HAP-1 (cell line): Measurements from ENCODE around the gene HCAR3.
"Not testable (repeated sequence)": the region's sequence is repeated elsewhere in the genome, so short reads cannot be mapped to it uniquely, and the experiment has no call there.

Experiments used
- DNase-seq, 2 experiments: peaks; one replicate each; pipeline ENCODE4 v3.0.0-alpha.2; 2016 to 2020; ENCODE audit warnings: low spot score in 2 of 2
- H3K27me3 ChIP-seq: fragments of 250-450 bp; sonication (Bioruptor Pico); 2 replicates; pipeline ENCODE4 v1.5.1; 2020; ENCODE audit warnings: low read depth, mild to moderate bottlenecking, moderate library complexity
- H3K36me3 ChIP-seq: fragments of 250-450 bp; sonication (Bioruptor Pico); replicated peaks from 2 replicates; pipeline ENCODE4 v1.5.1; 2020; ENCODE audit warnings: mild to moderate bottlenecking
- H3K4me1 ChIP-seq: fragments of 250-450 bp; sonication (Bioruptor Pico); 2 replicates; pipeline ENCODE4 v1.5.1; 2020; ENCODE audit warnings: mild to moderate bottlenecking
- H3K4me3 ChIP-seq: fragments of 250-450 bp; sonication (Bioruptor Pico); 2 replicates; pipeline ENCODE4 v1.5.1; 2020; ENCODE audit warnings: mild to moderate bottlenecking, moderate library complexity
- H3K9me3 ChIP-seq: fragments of 250-450 bp; sonication (Bioruptor Pico); 2 replicates; pipeline ENCODE4 v1.5.1; 2020; ENCODE audit warnings: mild to moderate bottlenecking, moderate library complexity
- in situ Hi-C: fragments of 300-500 bp; cut with MboI; formaldehyde crosslinking; loops from 3 replicates; pipeline ENCODE4 v1.14.3; 2020; ENCODE audit warnings: low sequenced_read_pairs, inconsistent platforms, mixed read lengths

The HCAR3 gene

GRCh38 chr12:122716658-122717057 is at the start of gene HCAR3:
HCAR3 (minus strand) TSS chr12:122716811; CDS start chr12:122716737, 74 bp downstream.
- in situ Hi-C loops, H3K4me3 ChIP-seq, H3K36me3 ChIP-seq, H3K4me1 ChIP-seq, H3K9me3 ChIP-seq, DNase-seq, H3K27me3 ChIP-seq: not testable (repeated sequence)

- in situ Hi-C loops, result loop anchor here (25.0 kb wide), 1 partner anchor 245 kb away; the partner anchor contains the start of gene ZCCHC8
- H3K9me3 ChIP-seq, result no peaks in the 10 kb centered on the region
- DNase-seq, result no peak
- H3K4me1 ChIP-seq, result peaks cover 11% of the 10 kb centered on the region
- no peak overlapping the region for H3K4me3 ChIP-seq
- H3K36me3 ChIP-seq, result peaks cover 84% of the 10 kb centered on the region
- H3K27me3 ChIP-seq, result no peaks in the 10 kb centered on the region
Observed at GRCh38 chr12:122757568-122757967, 41.0 kb upstream of the HCAR3 start.

- H3K27me3 ChIP-seq, result no peaks in the 10 kb centered on the region
- no peak overlapping the region for H3K4me3 ChIP-seq
- in situ Hi-C loops, result loop anchor here (25.0 kb wide), 1 partner anchor 242 kb away; the partner anchor contains the start of gene ZCCHC8
- DNase-seq, result no peak
- no peaks in the 10 kb centered on the region for H3K9me3 ChIP-seq
- H3K4me1 ChIP-seq, result peaks cover 26% of the 10 kb centered on the region
- peaks cover 61% of the 10 kb centered on the region for H3K36me3 ChIP-seq
Observed at GRCh38 chr12:122754790-122755189, 38.2 kb upstream of the HCAR3 start.

GRCh38 chr12:122753319-122753650 is 36.7 kb upstream of the HCAR3 start:
- H3K36me3 ChIP-seq, result peaks cover 46% of the 10 kb centered on the region
- in situ Hi-C loops, result loop anchor here (25.0 kb wide), 1 partner anchor 241 kb away; the partner anchor contains the start of gene ZCCHC8
- H3K9me3 ChIP-seq, result no peaks in the 10 kb centered on the region
- DNase-seq, result no peak
- no peaks in the 10 kb centered on the region for H3K27me3 ChIP-seq
- peaks cover 41% of the 10 kb centered on the region for H3K4me1 ChIP-seq
- peak overlapping the region; percentile 97 for H3K4me3 ChIP-seq

GRCh38 chr12:122752464-122753318 is 36.1 kb upstream of the HCAR3 start, which contains the start of gene DENR:
DENR (plus strand) TSS chr12:122752824; CDS start chr12:122753702, 878 bp downstream.
- no peaks in the 10 kb centered on the region for H3K27me3 ChIP-seq
- H3K4me3 ChIP-seq, result peak within 1 kb of the TSS; percentile 97
- peaks cover 40% of the 10 kb centered on the region for H3K36me3 ChIP-seq
- in situ Hi-C loops, result loop anchor here (25.0 kb wide), 1 partner anchor 240 kb away; the partner anchor contains the start of gene ZCCHC8
- peaks cover 41% of the 10 kb centered on the region for H3K4me1 ChIP-seq
- peak; percentile 96 to 99 for DNase-seq
- H3K9me3 ChIP-seq, result no peaks in the 10 kb centered on the region

GRCh38 chr12:122750781-122751515 is 34.3 kb upstream of the HCAR3 start:
- H3K9me3 ChIP-seq, H3K27me3 ChIP-seq: not testable (repeated sequence)
- peak; percentile 44 to 70 for DNase-seq
- in situ Hi-C loops, result loop anchor here (25.0 kb wide), 1 partner anchor 239 kb away; the partner anchor contains the start of gene ZCCHC8
- H3K36me3 ChIP-seq, result peaks cover 22% of the 10 kb centered on the region
- H3K4me1 ChIP-seq, result peaks cover 41% of the 10 kb centered on the region
- peak overlapping the region; percentile 4; the same call in 1 of the 2 replicates for H3K4me3 ChIP-seq

- DNase-seq, result peak; percentile 52 to 83
- Histone ChIP-seq H3K4me1 (peaks cover 41% of the 10 kb centered on the region), H3K9me3 (no peaks in the 10 kb centered on the region), H3K27me3 (no peaks in the 10 kb centered on the region), H3K4me3 (no peak overlapping the region), H3K36me3 (peaks cover 10% of the 10 kb centered on the region)
- in situ Hi-C loops, result loop anchor here (25.0 kb wide), 1 partner anchor 237 kb away; the partner anchor contains the start of gene ZCCHC8
Observed at GRCh38 chr12:122749569-122750332, 33.1 kb upstream of the HCAR3 start.

- DNase-seq, result no peak
- Histone ChIP-seq H3K36me3 (no peaks in the 10 kb centered on the region), H3K4me3 (no peak overlapping the region), H3K9me3 (no peaks in the 10 kb centered on the region), H3K27me3 (no peaks in the 10 kb centered on the region), H3K4me1 (peaks cover 33% of the 10 kb centered on the region)
- in situ Hi-C loops, result no loop called here
Observed at GRCh38 chr12:122747224-122748135, 30.9 kb upstream of the HCAR3 start.

- Histone ChIP-seq H3K4me3 (no peak overlapping the region), H3K27me3 (no peaks in the 10 kb centered on the region), H3K36me3 (no peaks in the 10 kb centered on the region), H3K4me1 (peaks cover 7% of the 10 kb centered on the region), H3K9me3 (no peaks in the 10 kb centered on the region)
- in situ Hi-C loops, result no loop called here
- DNase-seq, result no peak
Observed at GRCh38 chr12:122743895-122744525, 27.4 kb upstream of the HCAR3 start.

- H3K4me3 ChIP-seq, result no peak overlapping the region
- in situ Hi-C loops, result no loop called here
- DNase-seq, result no peak
- peaks cover 6% of the 10 kb centered on the region for H3K4me1 ChIP-seq
- H3K9me3 ChIP-seq, result no peaks in the 10 kb centered on the region
- H3K36me3 ChIP-seq, result no peaks in the 10 kb centered on the region
- no peaks in the 10 kb centered on the region for H3K27me3 ChIP-seq
Observed at GRCh38 chr12:122740351-122740750, 23.7 kb upstream of the HCAR3 start.

GRCh38 chr12:122738571-122738970 is 22.0 kb upstream of the HCAR3 start:
- Histone ChIP-seq H3K27me3 (no peaks in the 10 kb centered on the region), H3K4me1 (peaks cover 9% of the 10 kb centered on the region), H3K36me3 (no peaks in the 10 kb centered on the region), H3K9me3 (no peaks in the 10 kb centered on the region), H3K4me3 (no peak overlapping the region)
- no peak for DNase-seq
- in situ Hi-C loops, result no loop called here

GRCh38 chr12:122732611-122733010 is 16.0 kb upstream of the HCAR3 start:
- Histone ChIP-seq H3K4me1 (peaks cover 9% of the 10 kb centered on the region), H3K27me3 (no peaks in the 10 kb centered on the region), H3K9me3 (no peaks in the 10 kb centered on the region), H3K36me3 (no peaks in the 10 kb centered on the region), H3K4me3 (no peak overlapping the region)
- in situ Hi-C loops, result no loop called here
- no peak for DNase-seq
